Natural killer cell treated with Interleukin-12 subunit alpha and Interleukin-12 subunit beta and Interleukin-15 and Interleukin-18, amount 100 ng/mL, for 72 hours (primary cell): ENCODE data around the gene CLCNKA. TPM values are rescaled to one million over a fixed set of nuclear protein-coding genes. Genes with fewer than 3 reads are reported as not detected.
"Not testable (repeated sequence)": the region's sequence is repeated elsewhere in the genome, so short reads cannot be mapped to it uniquely, and the experiment has no call there.

Experiments
- ATAC-seq, 2 donors: fragments of 150-1000 bp; cut with Tn5 transposase in 1 of 2; sonication (Bioruptor Pico), chemical (Tn5 transposase) in 1 of 2; 2 replicates each; pipeline ENCODE4 v1.10.0; 2021
- DNase-seq: peaks from one replicate; pipeline ENCODE4 v3.0.0; 2022; ENCODE audit warnings: low spot score
- H3K27ac Mint-ChIP-seq, 2 donors: 1 replicate in 1 of 2; 2 replicates in 1 of 2; pipeline ENCODE4 v1.8.0; 2022; ENCODE audit warnings: mixed read lengths in 2 of 2, mild to moderate bottlenecking in 1 of 2, moderate library complexity in 1 of 2
- H3K27me3 Mint-ChIP-seq, 2 donors: 1 replicate in 1 of 2; 2 replicates in 1 of 2; pipeline ENCODE4 v1.8.0; 2022; ENCODE audit warnings: mixed read lengths in 2 of 2
- H3K36me3 Mint-ChIP-seq: one replicate; pipeline ENCODE4 v1.8.0; 2022; ENCODE audit warnings: mixed read lengths
- H3K4me1 Mint-ChIP-seq, 2 donors: 1 replicate in 1 of 2; 2 replicates in 1 of 2; pipeline ENCODE4 v1.8.0; 2022; ENCODE audit warnings: low read depth in 2 of 2, mixed read lengths in 2 of 2, mild to moderate bottlenecking in 1 of 2
- H3K4me3 Mint-ChIP-seq: one replicate; pipeline ENCODE4 v1.8.0; 2022; ENCODE audit warnings: mixed read lengths
- H3K9me3 Mint-ChIP-seq: 2 replicates; pipeline ENCODE4 v1.8.0; 2022; ENCODE audit warnings: mixed read lengths
- total RNA-seq, 2 donors: library from RNA; stranded (reverse); gene quantifications; one replicate each; pipeline ENCODE4 v1.2.3, GENCODE V29; 2022

Gene CLCNKA
- total RNA-seq, 2 donors from 2014 or later: 0.24 TPM; not detected in 1

- H3K9me3 Mint-ChIP-seq: no peaks in the 10 kb centered on the region
- H3K27ac Mint-ChIP-seq: no peak overlapping the region
- peaks cover 10 to 11% of the 10 kb centered on the region in 2 donors for H3K27me3 Mint-ChIP-seq
- no peak for DNase-seq
- peak in 1 of 2 donors; percentile 2 for ATAC-seq
- no peak overlapping the region for H3K4me3 Mint-ChIP-seq
- H3K4me1 Mint-ChIP-seq: peaks cover 0 to 3% of the 10 kb centered on the region in 2 donors
- no peaks in the 10 kb centered on the region for H3K36me3 Mint-ChIP-seq
These were observed 25.0 kb downstream of the CLCNKA start for GRCh38 chr1:16046842-16047241.

GRCh38 chr1:16047791-16048475 is 26.1 kb downstream of the CLCNKA start:
- no peaks in the 10 kb centered on the region for H3K9me3 Mint-ChIP-seq
- peaks cover 10 to 11% of the 10 kb centered on the region in 2 donors for H3K27me3 Mint-ChIP-seq
- no peak overlapping the region for H3K27ac Mint-ChIP-seq
- DNase-seq: no peak
- no peak for ATAC-seq
- peaks cover 0 to 3% of the 10 kb centered on the region in 2 donors for H3K4me1 Mint-ChIP-seq
- no peaks in the 10 kb centered on the region for H3K36me3 Mint-ChIP-seq
- no peak overlapping the region for H3K4me3 Mint-ChIP-seq

DNA sequence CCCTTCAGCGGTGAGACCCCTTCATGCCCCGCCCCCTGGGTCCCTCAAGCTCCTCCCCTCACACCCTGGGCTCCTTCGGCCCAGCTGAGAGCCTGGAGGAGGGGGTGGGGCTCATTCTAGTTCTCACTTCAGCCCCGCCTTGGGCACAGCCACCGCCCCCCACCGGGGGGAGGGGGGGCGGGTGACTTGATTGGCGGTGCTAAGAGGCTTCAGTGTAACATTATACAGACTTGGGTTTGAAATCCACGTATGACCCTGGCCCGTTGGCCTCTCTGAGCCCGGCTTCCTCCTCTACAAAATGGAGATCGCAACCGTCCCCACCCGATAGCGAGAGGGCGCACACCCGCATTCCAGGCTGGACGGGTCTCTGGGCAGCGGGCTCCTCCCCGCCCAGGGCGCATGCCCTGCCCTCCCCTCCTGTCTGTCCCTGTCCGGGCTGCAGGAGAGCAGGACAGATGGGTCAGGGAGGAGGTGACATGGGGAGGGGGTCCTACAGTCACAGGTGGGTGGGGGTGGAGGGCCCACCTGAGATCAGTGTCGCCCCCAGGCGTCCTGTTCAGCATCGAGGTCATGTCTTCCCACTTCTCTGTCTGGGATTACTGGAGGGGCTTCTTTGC is 26.8 kb downstream of the CLCNKA start:
- Mint-ChIP-seq H3K9me3 (no peaks in the 10 kb centered on the region), H3K4me1 (peaks cover 0 to 3% of the 10 kb centered on the region in 2 donors), H3K27me3 (peaks cover 10 to 11% of the 10 kb centered on the region in 2 donors), H3K4me3 (no peak overlapping the region), H3K27ac (no peak overlapping the region), H3K36me3 (no peaks in the 10 kb centered on the region)
- no peak for ATAC-seq
- DNase-seq: no peak

DNA sequence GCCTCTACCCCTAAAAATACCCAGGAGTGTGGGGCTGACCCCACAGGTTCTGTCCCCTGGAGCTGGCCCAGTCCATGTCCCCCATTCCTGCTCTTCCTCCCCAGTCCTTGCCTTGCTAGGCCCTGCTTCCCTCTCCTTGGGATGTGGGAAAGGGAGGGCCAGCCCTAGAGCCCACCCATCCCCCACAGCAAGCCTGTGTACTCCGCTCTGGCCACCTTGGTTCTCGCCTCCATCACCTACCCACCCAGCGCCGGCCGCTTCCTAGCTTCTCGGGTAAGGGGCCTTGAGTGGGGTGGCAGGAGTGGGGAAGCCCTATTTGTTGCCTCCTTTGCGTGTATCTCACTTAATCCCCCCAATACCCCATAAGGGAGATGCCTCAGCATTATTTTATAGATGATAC is 28.5 kb downstream of the CLCNKA start:
- Mint-ChIP-seq H3K27me3 (peaks cover 10 to 11% of the 10 kb centered on the region in 2 donors), H3K27ac (no peak overlapping the region), H3K9me3 (no peaks in the 10 kb centered on the region), H3K4me1 (peaks cover 0 to 3% of the 10 kb centered on the region in 2 donors), H3K4me3 (no peak overlapping the region), H3K36me3 (no peaks in the 10 kb centered on the region)
- DNase-seq (no peak), ATAC-seq (no peak)

DNA sequence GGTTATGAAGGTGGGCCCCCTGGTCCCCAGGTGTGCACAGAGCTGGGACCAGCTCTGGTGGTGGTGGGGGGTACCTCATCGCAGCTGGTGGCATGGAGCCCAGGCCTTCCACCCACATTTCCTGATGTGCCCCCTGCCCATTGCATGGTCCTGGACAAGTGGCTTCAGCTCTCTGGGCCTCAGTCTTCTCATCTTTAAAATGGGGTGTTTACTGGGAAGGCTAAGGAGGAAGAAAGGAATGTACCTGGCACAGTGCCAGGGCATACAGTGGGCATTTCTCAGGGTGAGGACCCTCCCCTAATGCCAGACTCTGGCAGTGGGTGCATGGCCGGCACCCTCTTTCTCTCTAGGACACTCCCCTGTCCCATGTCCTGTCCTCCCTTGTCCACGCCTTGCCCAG is 29.2 kb downstream of the CLCNKA start:
- Mint-ChIP-seq H3K4me3 (no peak overlapping the region), H3K27ac (no peak overlapping the region), H3K4me1 (peaks cover 0 to 3% of the 10 kb centered on the region in 2 donors), H3K36me3 (no peaks in the 10 kb centered on the region), H3K9me3 (no peaks in the 10 kb centered on the region), H3K27me3 (peaks cover 10 to 11% of the 10 kb centered on the region in 2 donors)
- no peak for ATAC-seq
- no peak for DNase-seq

- H3K27me3 Mint-ChIP-seq: peaks cover 10 to 11% of the 10 kb centered on the region in 2 donors
- H3K36me3 Mint-ChIP-seq, H3K27ac Mint-ChIP-seq, H3K4me1 Mint-ChIP-seq, H3K4me3 Mint-ChIP-seq, ATAC-seq, DNase-seq, H3K9me3 Mint-ChIP-seq: not testable (repeated sequence)
These were observed 30.1 kb downstream of the CLCNKA start for GRCh38 chr1:16051949-16052348.

DNA sequence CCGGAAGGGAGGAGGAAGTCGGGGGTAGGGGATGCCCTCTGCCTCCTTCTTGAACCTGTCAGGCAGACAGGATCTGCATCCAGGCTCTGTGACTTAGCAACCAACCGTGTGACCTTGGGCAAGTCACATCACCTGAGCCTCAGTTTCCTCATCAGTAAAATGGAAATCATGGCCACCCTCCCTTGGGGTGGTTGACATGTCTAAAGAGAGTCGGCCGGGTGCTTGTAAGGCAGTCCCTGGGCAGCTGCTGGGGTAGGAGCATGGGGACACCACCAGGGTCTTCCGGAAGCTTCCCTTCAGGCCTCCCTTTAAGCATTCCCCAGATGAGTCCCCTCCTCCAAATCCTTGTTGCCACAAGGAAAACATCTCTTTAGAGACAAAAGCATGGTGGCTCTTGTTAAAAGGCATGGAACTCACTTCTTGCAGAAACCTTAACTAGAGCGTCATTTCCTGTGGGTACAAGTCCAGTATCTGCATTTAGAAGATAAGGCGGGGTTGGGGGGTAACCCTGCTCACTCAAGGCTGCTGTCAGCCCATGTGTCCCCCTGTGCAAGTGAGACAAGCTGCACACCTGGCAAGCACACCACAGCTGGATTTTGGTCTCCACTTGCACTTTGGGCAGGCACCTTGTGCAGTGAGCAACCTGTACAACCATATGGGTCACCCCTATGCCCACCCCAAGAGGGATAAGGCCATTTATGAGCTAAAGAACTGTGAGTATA is 32.1 kb downstream of the CLCNKA start:
- no peak overlapping the region for H3K27ac Mint-ChIP-seq
- no peak overlapping the region for H3K4me3 Mint-ChIP-seq
- H3K36me3 Mint-ChIP-seq: no peaks in the 10 kb centered on the region
- no peaks in the 10 kb centered on the region for H3K9me3 Mint-ChIP-seq
- peaks cover 10 to 11% of the 10 kb centered on the region in 2 donors for H3K27me3 Mint-ChIP-seq
- ATAC-seq: no peak
- peaks cover 0 to 6% of the 10 kb centered on the region in 2 donors for H3K4me1 Mint-ChIP-seq
- DNase-seq: no peak

DNA sequence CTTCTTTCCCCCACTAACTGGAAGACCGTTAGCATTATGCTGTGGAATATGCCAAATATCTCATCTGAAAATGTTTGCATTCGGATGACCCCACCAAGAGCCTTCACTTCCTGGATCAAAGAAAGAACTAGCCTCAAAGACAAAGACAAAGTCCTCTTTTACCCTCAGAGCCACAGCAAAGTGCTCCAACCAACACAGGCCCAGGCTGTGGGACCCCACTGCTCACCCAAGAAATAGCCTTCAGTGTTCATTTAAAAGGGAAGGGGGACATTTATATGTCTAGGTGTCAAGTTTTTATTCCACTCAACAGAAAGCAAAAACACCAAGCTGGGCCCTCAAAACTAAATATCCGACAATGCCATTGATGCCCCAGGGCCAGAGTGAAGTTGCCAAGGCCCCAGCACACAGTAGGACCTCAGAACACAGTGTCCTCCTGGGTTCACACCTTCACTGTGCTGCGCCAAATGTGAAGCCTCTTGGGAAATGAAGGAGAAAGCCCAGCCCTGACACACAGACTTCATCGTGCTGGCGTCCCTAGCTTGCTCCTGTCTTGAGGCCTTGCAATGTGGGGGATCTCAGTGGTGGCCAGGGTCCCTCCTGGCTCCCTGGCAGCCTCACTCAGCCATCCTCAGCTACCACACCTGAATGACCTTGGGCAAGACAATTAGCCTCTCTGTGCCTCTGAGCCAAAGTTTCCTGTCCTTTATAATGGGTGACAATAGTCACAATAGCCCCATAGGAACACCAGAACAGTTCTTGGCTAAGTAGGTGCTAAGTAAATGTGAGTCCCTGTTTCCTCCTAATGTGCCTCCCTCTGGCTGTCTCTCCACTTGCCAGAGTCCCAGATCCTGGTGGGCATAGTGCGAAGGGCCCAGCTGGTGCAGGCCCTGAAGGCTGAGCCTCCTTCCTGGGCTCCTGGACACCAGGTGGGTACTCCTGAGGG is 33.0 kb downstream of the CLCNKA start:
- Mint-ChIP-seq H3K4me3 (no peak overlapping the region), H3K27ac (no peak overlapping the region), H3K4me1 (peaks cover 0 to 6% of the 10 kb centered on the region in 2 donors), H3K36me3 (no peaks in the 10 kb centered on the region), H3K9me3 (no peaks in the 10 kb centered on the region), H3K27me3 (peaks cover 6 to 7% of the 10 kb centered on the region in 2 donors)
- no peak for DNase-seq
- ATAC-seq: no peak

DNA sequence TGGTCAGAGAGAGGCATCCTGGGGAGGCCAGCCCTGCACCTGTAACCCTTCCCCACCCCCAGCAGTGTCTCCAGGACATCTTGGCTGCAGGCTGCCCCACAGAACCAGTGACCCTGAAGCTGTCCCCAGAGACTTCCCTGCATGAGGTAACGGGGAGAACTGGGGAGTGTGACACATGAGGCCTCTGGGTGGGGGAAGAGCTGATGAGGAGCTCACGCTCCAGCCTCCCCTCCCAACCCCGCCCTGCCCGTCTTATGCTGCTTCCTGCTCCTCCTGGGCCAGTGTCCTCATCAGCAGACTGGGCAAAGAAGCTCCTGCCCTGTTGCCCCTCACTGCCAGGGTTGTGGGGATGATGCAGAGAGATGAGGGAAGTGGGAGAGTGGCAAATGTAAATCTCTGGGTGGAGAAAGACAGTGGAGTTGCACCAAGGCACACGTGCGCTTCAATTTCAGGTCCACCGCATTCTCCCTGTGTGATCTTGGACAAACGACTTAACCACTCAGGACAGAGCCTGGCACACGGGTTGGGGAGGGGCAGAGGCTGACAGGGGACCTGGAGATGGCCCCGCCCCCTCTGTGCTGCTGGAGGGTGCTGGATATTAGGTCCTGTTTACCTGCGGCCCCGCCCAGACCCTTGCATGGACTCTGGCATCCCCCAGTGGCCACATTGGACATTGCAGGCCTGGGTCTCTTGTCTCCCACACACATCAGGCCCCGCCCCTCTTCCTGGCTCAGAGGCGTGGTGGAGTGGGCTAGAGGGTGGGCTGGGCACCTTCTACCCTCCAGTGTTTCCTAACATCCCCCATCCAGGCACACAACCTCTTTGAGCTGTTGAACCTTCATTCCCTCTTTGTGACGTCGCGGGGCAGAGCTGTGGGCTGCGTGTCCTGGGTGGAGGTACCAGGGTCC is 34.0 kb downstream of the CLCNKA start:
- H3K9me3 Mint-ChIP-seq: no peaks in the 10 kb centered on the region
- H3K36me3 Mint-ChIP-seq: no peaks in the 10 kb centered on the region
- peaks cover 0 to 2% of the 10 kb centered on the region in 2 donors for H3K27me3 Mint-ChIP-seq
- H3K4me3 Mint-ChIP-seq: no peak overlapping the region
- no peak overlapping the region for H3K27ac Mint-ChIP-seq
- DNase-seq: peak; percentile 71
- H3K4me1 Mint-ChIP-seq: peaks cover 0 to 3% of the 10 kb centered on the region in 2 donors
- peak; percentile 87 to 89 for ATAC-seq

GRCh38 chr1:16056521-16056912 is 34.7 kb downstream of the CLCNKA start:
- DNase-seq, ATAC-seq, H3K4me3 Mint-ChIP-seq, H3K4me1 Mint-ChIP-seq, H3K9me3 Mint-ChIP-seq, H3K36me3 Mint-ChIP-seq, H3K27me3 Mint-ChIP-seq, H3K27ac Mint-ChIP-seq: not testable (repeated sequence)

- H3K36me3 Mint-ChIP-seq, H3K27ac Mint-ChIP-seq, DNase-seq, H3K4me3 Mint-ChIP-seq, ATAC-seq, H3K9me3 Mint-ChIP-seq, H3K4me1 Mint-ChIP-seq, H3K27me3 Mint-ChIP-seq: not testable (repeated sequence)
These were observed 35.6 kb downstream of the CLCNKA start for GRCh38 chr1:16057314-16057915.

DNA sequence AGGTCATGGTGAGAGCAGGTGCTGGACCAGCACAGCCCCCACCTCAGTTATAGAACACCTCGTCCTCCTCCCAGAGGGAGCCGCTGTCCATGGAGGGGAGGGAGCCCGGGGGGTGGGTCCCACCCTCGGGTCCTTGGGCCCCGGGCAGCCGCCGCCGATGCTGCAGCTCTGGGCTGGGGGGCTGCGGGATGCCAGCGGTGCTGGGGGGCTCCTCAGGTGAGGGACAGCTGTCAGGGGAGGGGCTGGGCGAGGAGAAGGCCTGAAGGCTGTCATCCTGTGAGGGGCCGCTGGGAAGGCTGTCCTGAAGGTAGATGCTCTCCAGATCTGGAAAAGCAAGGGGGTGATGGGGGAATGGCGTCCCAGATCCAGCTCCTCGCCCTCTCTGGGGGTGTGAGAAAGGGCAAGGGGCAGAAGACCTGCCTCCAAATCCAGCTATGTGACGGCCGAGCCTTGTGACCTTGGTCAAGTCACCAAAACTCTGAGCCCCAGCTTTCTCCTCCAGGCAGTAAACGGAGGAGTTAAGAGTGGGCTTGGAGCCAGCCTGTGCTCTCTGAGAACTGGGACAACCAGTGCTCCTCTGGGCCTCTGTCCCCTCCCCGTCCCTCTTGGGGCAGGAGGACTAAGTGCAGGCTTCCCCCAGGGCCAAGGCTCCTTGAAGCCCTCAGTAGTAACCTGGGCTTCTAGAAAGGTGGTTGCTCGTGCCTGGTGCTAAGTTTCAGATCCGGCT is 36.7 kb downstream of the CLCNKA start:
- H3K27ac Mint-ChIP-seq, H3K4me1 Mint-ChIP-seq, H3K27me3 Mint-ChIP-seq, DNase-seq, H3K36me3 Mint-ChIP-seq, H3K4me3 Mint-ChIP-seq, ATAC-seq, H3K9me3 Mint-ChIP-seq: not testable (repeated sequence)
